NCI-H1105 treated with DMSO at 0.1 percent for 48 hours (cell line): ENCODE data around the gene CLK3.
"Not testable (repeated sequence)": the region's sequence is repeated elsewhere in the genome, so short reads cannot be mapped to it uniquely, and the experiment has no call there.

Experiments used
- DNase-seq: peaks from one replicate; lab custom pipeline; 2025; lab: John Stamatoyannopoulos, UW

The CLK3 gene

DNA sequence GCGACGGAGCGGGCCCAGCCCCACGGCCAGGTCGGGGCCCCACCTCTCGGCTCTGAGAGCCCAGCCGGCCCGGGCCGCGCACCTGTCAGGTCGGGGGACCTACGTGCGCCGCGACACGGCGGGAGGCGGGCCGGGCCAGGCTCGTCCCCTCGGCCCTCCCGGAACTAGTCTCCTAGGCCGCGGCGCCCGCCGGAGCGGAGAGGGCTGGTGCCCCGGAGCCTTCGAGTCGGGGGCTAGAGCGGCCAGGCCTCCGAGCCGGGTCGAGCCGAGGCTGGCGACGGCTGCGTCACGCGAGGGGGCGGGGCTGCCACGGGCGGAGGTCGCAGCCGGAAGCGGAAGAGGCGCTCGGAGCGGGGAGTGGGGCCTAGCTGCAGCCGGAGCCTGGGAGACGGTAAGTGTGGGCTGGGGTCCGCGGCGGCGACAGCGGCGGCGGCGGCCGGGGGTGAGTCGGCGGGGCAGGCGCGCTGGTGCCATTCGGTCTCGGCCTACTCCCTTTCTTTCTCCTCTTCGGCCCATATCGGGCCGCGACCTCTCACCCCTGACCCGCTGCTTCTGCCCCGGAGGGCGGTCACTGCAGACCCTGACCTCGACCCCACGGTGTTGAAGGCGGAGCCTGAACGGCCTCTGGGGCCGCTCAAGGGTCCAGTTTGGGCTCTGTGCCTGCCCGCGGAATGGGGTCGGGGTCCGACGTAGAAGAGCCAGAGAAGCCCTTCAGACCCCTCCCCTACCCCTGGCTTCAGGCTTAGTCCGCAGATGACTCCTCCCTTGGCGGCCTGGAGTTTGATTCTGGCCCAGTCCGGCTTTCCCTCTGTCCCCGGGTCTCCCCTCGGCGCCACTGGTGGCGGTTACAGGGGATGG lies at the start of gene CLK3:
Gene CLK3, plus strand, starts transcription at position 329 of the 858 bp plus-strand sequence. CDS start 3,361 bp downstream, outside the sequence.
- peak; percentile 82 for DNase-seq

DNA sequence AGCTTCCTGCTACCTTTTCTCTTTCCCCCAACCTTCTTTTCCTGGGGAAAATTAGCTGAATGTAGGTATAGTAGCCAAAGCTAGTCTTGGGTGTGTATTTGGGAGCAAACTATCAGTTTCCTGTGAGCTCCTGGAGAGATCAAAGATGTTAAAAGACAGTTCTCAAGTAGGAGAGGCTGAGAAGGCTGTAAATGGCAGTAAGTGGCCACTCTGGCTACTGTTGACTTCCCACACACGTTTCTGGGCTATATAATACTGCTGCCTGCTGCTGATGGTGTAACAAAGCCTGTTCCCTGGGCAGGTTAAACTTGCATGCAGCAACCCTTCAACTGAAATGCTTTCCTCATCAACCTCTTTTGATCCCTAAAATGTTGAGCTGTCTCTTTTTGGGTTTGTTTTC lies 47.0 kb upstream of the CLK3 start:
- DNase-seq: no peak

DNA sequence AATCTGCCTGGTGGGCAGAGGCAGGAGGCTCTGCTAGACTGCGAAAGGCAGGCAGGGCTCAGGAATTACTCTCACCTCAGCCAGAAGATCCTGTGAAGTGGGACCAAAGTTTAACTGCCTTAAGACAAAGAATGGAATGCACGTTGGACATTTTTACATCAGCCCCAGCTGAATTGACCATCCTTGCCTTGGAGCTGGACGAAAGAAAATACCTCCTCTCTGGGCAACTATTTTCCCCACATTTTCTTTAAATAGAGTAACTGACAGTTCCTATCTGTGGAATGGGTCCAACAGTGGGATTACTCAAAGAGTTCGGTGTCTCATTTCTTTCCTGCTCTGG lies 45.9 kb upstream of the CLK3 start:
- DNase-seq: no peak

DNA sequence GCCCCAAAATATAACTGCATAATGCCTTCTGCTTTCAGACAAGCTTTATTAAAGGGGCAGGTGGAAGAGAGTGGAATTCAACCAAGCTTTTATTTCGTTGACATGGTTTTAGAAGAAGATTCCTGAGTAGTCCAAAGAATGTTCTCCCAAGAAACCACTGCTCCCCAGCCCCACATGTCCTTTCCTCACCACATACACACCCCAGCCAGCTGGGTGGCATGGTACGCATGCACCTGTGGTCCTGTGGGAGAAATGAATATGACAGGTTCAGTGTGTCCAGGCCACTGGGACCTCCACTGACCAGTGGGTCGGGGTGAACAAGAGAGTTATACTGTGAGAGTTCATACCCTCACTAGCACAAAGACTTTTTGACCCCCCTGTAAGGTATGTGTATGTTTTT lies 44.4 kb upstream of the CLK3 start:
- DNase-seq: no peak

DNA sequence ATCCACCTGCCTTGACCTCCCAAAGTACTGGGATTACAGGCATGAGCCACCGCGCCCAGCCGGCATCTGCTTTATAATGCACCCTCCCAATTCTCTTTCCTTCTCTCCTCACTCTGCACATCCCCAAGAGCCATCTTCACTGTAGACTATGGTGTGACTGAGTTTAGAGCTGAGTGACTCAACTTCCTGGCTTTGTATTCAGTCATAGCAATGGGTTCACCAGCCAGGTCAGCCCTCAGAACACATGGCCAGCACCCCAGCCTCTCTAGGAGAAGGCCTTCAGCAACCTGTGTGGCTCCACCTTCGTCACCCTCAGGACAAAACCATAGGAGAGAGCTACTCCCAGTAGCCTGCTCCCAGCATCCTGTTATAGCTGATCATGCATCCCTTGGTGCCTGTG lies 41.6 kb upstream of the CLK3 start:
- DNase-seq: no peak

DNA sequence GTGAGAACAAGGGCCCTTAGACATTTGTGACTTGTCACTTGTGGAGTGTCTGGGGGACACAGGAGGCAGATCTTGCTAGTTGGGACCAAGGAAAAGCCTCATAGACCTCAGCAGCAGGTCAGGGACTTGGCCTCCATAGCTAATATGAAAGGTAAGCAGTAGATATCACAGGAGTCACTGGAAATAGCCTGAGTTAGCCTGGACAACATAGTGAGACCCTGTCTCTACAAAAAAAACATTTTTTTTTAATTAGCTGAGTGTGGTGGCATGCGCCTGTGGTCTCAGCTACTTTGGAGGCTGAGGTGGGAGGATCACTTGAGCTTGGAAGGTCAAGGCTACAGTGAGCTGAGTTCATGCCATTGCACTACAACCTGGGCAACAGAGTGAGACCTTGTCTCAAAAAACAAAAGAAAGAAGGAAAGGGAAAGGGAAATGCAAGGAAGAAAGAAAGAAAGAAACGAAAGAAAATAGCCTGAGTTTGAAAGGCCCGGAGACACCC lies 37.1 kb upstream of the CLK3 start:
- no peak for DNase-seq

DNA sequence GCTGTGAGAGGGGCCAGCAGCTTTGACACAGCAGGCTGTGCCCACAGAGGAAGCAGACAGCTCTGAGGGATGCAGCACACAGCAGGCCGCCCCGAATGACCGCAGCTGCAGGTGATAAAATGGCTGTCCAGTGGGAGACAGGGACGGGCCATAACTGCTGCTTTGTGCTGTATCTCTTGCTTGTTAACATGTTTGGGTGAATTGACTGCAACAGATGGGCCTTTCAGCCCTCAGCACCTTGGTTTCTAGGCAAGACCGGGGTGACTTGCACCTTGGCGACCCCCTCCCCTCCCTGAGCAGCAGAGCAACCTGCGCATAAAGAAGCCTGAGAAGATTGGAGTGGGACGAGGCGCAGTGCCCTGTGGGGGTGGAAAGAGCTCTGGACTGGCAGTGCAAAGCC lies 36.6 kb upstream of the CLK3 start:
- DNase-seq: no peak

DNA sequence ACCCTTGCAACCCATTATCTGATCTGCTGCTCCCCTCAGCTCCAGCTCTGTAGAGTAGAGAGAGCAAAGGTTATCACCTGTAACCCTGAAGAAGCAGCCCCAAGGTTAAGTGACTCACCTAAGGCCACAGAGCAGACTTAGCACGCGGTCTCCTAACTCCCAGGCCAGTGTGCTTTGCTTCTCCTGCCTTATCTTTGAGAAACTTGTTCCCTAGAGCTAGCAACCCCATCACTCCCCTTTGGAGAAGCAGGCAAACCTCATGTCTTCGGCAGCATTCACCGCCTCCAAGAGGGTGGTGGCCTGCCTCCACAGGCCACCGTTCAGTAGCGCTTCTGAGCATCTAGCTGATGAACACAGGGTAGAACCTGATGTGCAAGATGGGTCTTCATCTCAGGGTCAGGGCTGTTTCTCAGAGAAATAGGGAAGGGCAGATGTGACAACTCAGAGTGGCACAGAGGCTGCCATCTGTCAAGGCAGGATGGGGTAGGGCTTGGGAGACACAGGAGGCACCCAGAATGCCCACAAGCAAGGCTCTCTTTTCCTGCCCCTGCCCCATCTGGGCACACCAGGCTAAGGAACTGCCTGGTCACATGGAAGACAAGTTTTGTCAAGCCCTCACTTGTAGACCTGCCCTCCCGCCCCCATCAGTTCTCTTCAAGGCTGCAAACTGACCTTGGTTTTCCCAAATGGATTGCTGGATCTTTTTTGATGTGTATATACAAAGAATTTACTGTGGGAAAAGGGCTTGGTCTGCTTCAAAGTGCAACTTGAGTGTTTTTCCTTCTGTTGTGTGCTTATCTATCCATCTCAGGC lies 34.9 kb upstream of the CLK3 start:
- DNase-seq: no peak

DNA sequence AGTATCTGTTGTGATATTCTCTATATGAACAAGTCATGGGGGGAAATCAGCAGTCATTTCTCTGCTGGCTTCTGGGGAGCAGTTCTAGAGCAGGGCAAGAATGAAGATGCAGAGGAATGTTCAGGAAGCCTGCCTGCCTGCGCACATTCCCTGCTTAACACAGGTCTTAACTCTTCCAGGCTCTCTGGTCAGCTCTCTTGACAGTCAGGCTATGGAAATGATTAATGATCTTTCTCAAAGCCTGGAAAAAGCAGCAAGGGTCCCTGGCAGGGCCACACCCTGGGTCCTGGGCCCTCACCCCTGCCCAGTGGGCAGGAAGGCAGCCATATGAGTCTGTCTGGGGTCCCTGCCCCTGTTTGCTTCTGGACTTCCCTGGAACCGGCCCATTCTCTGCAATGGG lies 31.4 kb upstream of the CLK3 start:
- DNase-seq: no peak

DNA sequence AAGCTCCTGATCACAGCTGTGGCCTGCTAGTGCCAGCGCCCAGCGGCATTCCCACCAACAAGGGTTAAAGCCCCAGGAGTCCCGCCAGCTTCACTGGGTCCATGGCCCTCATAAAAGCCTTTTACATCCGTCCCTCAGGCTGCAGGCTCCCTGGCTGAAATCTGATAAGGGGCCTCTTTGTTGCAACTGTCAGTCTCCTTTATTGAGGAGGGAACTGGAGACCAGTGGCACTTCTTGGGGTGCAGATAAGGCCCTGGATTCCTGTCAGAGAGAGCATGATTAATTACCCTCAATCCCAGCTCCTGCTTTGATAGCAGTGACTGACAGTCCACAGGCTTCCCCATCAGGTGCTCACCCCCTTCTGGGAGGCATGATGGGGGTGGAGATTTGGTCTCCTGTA lies 30.9 kb upstream of the CLK3 start:
- DNase-seq: no peak

DNA sequence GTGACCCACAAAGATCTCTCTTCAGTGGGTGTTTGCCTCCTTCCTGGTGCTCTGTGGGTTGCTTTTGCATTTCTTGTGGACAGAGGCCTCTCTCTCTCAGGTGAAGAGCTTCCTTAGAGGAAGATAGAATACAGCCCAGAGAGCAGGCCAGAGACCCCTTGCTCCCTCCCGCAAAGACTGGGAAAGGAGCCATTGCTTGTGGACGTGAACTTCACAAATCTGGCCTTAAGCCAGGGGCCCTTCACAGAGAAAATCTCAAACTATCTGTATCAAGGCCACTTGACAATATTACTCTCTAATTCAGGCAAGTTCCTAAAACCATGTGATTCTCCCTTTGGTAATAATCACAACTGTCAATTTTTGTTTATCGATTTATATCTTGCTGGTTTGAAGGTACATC lies 30.4 kb upstream of the CLK3 start:
- DNase-seq: peak; percentile 3

DNA sequence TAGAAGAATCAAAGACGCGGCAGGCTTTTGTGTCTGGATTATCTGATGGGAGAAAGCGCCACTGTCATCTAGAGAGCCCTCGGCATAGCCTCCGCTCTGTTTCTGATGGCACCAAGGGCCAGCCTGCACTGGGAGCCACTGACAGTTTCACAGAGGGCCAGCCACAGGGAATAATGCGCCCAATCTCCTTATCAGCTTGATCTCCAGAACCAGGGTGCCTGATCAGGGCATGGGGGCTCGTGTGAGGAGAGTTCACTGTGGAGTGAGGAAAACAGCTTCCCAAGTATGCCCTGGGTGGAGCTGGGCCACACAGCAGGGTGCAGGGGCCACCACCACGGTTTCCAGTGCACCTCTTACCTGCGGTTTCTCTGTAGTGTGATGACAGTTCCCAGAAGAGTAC lies 29.8 kb upstream of the CLK3 start:
- no peak for DNase-seq

DNA sequence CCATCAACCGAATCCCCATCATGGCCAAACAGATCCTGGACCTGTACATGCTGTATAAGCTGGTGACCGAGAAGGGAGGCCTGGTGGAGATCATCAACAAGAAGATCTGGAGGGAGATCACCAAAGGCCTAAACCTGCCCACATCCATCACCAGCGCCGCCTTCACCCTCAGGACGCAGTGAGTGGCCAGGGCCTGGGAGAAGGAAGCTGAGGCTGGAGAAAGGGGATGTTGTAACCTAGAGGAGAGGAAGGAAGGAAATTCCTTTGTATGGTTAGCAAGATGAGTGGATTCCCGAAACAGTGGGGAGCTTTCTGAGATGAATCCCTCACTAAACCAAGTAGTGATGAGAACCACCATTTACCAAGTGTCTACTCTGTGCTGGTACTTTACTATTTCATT lies 25.8 kb upstream of the CLK3 start:
- no peak for DNase-seq

DNA sequence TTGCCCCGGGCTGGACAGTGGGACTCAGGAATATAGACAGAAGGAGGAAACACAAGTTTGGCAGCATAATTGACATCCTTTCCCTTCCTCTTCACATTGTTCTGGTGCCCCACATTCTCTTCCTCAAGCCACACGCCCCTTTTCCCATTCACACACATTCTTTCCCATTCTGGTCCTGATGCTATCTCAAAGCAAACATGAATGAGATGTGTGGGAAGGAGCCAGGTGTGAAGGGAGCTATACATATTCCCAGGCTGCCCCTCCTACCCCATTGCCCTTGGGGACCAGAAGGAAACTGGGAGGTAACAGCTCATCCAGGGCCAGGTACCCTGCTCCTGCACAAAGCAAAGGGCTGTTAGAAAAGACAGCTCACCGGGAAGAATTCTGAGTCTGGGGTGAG lies 23.4 kb upstream of the CLK3 start:
- no peak for DNase-seq

DNA sequence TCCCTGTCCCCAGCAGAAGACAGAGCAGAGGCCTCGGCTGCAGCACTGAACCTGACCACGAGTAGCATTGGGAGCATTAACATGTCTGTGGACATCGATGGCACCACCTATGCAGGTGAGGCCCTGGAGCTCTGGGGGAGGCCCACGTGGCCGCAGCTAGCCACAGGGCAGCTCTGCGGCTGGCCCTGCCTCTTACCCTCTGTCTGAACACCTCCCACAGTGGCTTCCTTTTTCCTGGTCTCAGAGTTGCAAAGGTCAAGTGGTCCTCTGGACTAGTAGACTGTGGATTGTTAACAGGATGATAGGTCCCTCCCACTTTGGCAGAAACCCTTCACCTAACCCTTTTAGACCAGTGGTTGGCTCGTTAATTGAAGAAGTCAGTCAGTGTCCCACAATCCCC lies 22.5 kb upstream of the CLK3 start:
- no peak for DNase-seq

DNA sequence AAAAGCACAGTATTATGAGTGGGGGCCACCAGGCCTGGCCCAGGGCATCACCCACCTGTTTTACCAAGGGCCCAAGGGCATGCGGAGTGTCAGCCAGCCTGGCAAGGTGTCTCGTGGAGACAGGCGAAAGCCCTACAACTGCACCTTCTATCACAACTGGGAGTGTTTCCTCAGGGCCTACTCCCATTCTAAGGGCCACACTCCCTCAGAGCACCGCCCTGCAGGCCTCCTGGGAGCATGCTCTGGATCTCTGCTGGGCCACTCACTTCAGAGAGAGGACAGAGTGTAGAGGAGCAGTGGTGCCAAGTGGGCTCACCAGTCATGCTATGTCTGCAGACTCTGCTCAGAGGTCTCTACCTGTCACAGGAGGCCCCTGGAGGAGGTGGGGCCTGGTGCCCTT lies 21.2 kb upstream of the CLK3 start:
- no peak for DNase-seq

DNA sequence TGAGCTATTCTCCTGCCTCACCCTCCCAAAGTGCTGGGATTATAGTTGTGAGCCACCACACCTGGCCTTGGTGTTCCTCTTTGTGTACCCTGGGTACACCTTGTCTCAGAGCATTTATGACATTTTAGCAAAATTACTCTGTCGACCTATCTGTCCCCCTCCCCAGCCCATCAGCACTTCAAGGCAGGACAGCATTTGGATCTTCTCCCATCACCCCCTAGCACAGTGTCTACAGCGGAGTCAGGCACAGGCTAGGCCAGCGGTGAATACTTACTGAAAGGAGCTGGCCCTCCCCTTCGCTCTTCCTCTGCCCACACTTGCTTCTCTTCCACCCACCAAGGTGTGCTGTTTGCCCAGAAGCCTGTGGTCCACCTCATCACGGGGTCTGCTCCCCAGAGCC lies 20.4 kb upstream of the CLK3 start:
- no peak for DNase-seq

DNA sequence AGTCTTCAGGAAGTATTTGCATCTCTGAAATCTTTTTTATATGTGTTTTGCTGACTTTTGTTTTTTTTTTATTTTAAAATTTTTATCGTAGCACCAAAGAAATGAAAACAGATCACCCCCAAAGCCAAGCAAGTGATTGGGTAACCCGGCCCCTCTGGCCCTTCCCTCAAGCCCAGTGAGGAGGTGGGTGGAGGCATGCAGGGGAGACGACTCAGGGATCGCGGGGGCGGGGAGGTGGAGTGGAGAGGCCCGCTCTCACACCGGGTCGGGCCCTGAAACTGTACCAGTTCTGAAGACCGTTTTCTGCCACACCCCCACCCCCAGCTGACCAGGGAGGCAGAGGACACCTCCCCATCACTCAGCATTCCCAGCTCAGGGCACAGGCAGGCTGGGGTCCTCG lies 18.9 kb upstream of the CLK3 start:
- not testable (repeated sequence) for DNase-seq

DNA sequence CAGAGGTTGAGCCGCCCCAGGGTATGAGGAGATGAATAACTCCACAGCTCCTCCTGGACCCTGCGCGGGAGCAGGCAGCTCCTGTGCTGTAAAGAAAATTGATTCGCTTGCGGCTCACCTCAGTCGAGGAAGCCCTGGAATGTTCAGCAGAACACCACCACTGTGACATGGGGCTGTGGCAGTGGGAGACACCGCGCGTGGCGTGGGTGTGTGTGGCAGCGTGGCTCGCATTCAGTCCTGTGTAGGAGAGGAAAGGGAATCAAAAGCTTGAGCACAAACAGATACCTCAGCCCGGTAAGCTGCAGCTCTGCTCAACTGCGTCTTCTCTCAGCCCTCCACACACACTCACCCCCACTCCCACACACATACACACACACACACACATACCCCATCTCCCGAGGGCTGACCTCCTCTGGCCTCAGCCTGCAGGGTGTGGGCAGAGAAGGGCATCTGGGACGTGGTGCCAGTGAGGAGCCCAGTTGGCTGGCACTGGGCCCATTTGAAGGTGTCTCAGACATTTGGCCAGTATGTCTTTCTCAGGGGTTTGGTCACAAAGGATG lies 18.4 kb upstream of the CLK3 start:
- not testable (repeated sequence) for DNase-seq

DNA sequence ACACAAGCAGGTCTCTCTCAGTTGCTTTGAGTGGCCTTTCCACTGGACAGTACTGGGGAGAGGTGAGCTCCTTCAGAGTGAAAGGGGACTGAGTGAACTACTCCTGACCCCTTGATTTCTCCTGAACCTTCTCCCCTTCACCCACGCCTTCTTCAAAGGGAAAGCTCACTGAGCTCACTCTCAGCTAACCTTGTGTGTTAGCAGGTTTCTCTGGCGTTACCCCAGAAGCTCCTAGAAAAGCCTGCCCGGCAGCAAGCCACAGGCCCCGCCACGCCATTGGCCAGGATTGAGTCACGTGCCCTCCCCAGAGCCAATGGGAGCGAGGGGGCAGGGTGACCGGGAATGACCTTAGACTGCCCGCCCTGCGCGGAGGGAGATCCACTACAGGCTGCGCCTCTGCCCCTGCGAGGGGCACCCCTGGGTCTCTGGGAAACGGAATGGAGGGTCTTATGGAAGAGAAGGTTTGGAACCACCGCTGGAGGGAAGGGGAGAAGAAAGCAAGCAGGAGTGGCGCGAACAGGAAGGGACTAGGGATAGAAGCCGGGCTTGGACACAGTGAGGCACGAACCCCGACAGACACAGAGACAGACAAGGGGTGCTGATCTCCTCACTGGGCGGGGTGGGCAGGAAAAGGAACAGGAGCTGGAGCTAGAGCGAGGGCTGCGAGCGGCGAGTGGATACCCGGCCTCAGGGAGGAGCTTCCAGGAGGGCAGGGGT lies 17.4 kb upstream of the CLK3 start:
- DNase-seq: peak; percentile 77

DNA sequence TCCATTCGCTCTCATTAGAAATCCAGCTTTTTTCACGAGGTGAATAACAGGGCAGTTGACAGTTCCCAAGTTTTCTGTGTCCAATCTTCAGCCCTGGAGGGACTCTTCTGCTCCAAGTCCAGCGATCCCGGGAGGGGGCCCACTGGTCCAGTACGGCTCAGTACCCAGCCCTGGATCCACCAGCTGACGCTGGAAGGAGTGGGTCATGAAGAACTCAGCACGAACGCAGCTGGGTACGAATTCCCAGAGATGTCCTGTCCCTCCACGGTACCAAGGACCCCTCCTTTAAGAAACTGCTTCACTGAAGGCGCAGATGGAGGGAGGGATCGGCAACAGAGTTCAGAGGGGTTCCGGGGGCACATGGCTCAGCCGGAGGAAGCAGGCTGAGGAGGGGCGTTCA lies 16.5 kb upstream of the CLK3 start:
- DNase-seq: no peak

DNA sequence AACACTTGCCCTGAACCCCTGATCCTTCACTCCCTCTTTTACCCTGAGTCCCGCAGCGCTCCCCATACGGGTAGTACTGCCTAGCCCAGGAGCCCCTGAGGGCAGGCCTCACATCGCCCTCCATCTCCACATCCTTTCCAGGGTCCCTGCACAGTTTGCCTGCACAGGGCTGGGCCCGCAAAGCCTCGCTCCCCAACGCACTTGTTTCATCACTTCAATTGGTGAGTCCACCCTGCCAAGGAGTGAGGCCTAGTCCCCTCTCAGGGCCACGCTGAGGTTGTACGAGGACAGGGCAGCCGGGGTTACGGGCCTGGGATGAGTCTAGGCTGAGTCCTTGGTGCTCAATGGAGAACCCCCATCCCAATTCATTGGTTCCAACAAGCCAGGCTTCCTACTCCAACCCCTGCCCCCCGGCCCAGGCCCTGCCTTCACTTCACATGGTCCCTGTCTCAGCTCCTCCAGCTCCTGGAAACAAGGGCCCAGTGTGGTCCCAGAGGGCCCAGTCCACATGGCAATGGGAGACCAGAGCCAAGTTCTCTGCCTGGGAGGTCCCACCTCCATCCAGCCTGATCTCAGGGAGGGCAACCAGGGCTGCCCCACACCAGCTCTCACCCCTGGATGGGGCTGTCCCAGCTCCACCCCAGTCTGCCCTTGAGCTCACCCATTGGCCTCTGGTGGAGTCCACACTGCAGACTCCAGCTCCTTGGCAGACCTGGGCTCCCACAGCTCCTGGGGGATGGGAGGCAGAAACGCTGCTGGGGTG lies 12.4 kb upstream of the CLK3 start:
- no peak for DNase-seq
